Esophagus muscularis mucosa (tissue), 4 donors: ENCODE measurements around the gene HMGN4. TPM values are rescaled to one million over a fixed set of nuclear protein-coding genes. Genes with fewer than 3 reads are reported as not detected.

Experiments used
- DNase-seq: peaks from one replicate; pipeline ENCODE4 v3.0.0-alpha.2; 2017; ENCODE audit errors: extremely low spot score
- H3K27ac ChIP-seq, 4 donors: fragments of 200-600 bp; sonication (generic); replicated peaks in 1 of 4; 1 replicate in 3 of 4; 2 replicates in 1 of 4; pipeline ENCODE4 v1.5.1; 2016 to 2019; ENCODE audit warnings: mild to moderate bottlenecking in 1 of 4
- H3K27me3 ChIP-seq, 4 donors: fragments of 200-600 bp; sonication (generic); one replicate each; pipeline versions ENCODE4 v1.5.1 to v1.6.0; 2016 to 2019
- H3K36me3 ChIP-seq, 4 donors: fragments of 200-600 bp; sonication (generic); one replicate each; pipeline ENCODE4 v1.5.1; 2016 to 2019
- H3K4me1 ChIP-seq, 4 donors: fragments of 200-600 bp; sonication (generic); one replicate each; pipeline ENCODE4 v1.5.1; 2016 to 2019
- H3K4me3 ChIP-seq, 4 donors: fragments of 200-600 bp; sonication (generic); 1 replicate in 2 of 4; 2 replicates in 2 of 4; pipeline ENCODE4 v1.5.1; 2016 to 2019; ENCODE audit warnings: mild to moderate bottlenecking in 4 of 4, moderate library complexity in 1 of 4
- H3K9me3 ChIP-seq, 4 donors: fragments of 200-600 bp; sonication (generic); 1 replicate in 3 of 4; 2 replicates in 1 of 4; pipeline ENCODE4 v1.5.1; 2016 to 2019
- CTCF ChIP-seq, 3 experiments: fragments of 200-600 bp in 2 of 3; fragments of 450-650 bp in 1 of 3; sonication (generic) in 2 of 3; IDR thresholded peaks; one replicate each; pipeline ENCODE4 v1.5.1; 2017 to 2019; ENCODE audit warnings: antibody characterized with exemption in 3 of 3, mild to moderate bottlenecking in 2 of 3, moderate library complexity in 1 of 3
- EP300 ChIP-seq: sonication (generic); formaldehyde crosslinking; IDR thresholded peaks from one replicate; pipeline ENCODE4 v1.6.1; 2017; ENCODE audit warnings: antibody characterized with exemption
- POLR2A ChIP-seq: fragments of 450-650 bp; IDR thresholded peaks from one replicate; pipeline ENCODE4 v1.6.1; 2017; ENCODE audit warnings: antibody characterized with exemption, moderate library complexity, mild to moderate bottlenecking, low read depth
- POLR2AphosphoS5 ChIP-seq, 2 donors: sonication (generic); formaldehyde crosslinking; IDR thresholded peaks; one replicate each; pipeline ENCODE4 v1.6.1; 2017; ENCODE audit warnings: antibody characterized with exemption in 2 of 2
- WGBS: methylation state at CpG from one replicate; pipeline ENCODE4 v1.1.5; 2018; 5-methylcytosine and 5-hydroxymethylcytosine counted together
- intact Hi-C: fragments of 100-400 bp; cut with DNase I; formaldehyde crosslinking; loops from one replicate; pipeline ENCODE4 v1.15.1; 2023
- total RNA-seq, 4 donors: library from RNA; depleted of rRNA; stranded (reverse); fragments of >200 nt; gene quantifications; one replicate each; pipeline versions ENCODE4 v1.1.0 to v1.2.1, GENCODE V29; 2016

Gene HMGN4
- total RNA-seq, 4 donors from 2014 or later: 80.2 to 117 (median 86.5) TPM

- WGBS: 89% methylated on average over 6 of the region's 6 CpGs
- Histone ChIP-seq H3K27me3 (peaks cover 0 to 70% (median 15%) of the 10 kb centered on the region in 4 donors), H3K4me1 (peaks cover 0 to 6% (median 5%) of the 10 kb centered on the region in 4 donors), H3K4me3 (no peak overlapping the region), H3K27ac (no peak overlapping the region), H3K9me3 (peaks cover 0 to 13% (median 6%) of the 10 kb centered on the region in 4 donors), H3K36me3 (no peaks in the 10 kb centered on the region)
- TF ChIP-seq POLR2A: no peak
- TF ChIP-seq CTCF (IDR thresholded peaks at IDR 0.05): no peak
- TF ChIP-seq EP300: no peak
- TF ChIP-seq POLR2AphosphoS5 (IDR thresholded peaks at IDR 0.05): no peak
- DNase-seq: no peak
- intact Hi-C loops: no loop called here
Measured at GRCh38 chr6:26578279-26578678, 40.1 kb downstream of the HMGN4 start.

GRCh38 chr6:26578741-26579140 is 40.6 kb downstream of the HMGN4 start:
- H3K9me3 ChIP-seq: peaks cover 0 to 13% (median 6%) of the 10 kb centered on the region in 4 donors
- 86% methylated on average over 1 of the region's 1 CpG for WGBS

GRCh38 chr6:26581164-26581915 is 43.2 kb downstream of the HMGN4 start:
- intact Hi-C loops: no loop called here
- Histone ChIP-seq H3K27me3 (peaks cover 0 to 80% (median 16%) of the 10 kb centered on the region in 4 donors), H3K4me3 (no peak overlapping the region), H3K9me3 (peaks cover 0 to 13% (median 6%) of the 10 kb centered on the region in 4 donors), H3K36me3 (no peaks in the 10 kb centered on the region), H3K4me1 (peaks cover 0 to 6% (median 5%) of the 10 kb centered on the region in 4 donors), H3K27ac (no peak overlapping the region)
- DNase-seq: no peak
- TF ChIP-seq EP300 (no peak), CTCF (IDR thresholded peaks at IDR 0.05) (no peak), POLR2A (no peak), POLR2AphosphoS5 (IDR thresholded peaks at IDR 0.05) (no peak)
- 64% methylated on average over 4 of the region's 4 CpGs for WGBS

More at GRCh38 chr6:26578741-26579140, 40.6 kb downstream of the HMGN4 start:
- no peak for TF ChIP-seq EP300
- no peak for TF ChIP-seq POLR2AphosphoS5 (IDR thresholded peaks at IDR 0.05)
- no peak for TF ChIP-seq CTCF (IDR thresholded peaks at IDR 0.05)
- no peak for TF ChIP-seq POLR2A
- Histone ChIP-seq H3K27me3 (peaks cover 0 to 75% (median 16%) of the 10 kb centered on the region in 4 donors), H3K27ac (no peak overlapping the region), H3K36me3 (no peaks in the 10 kb centered on the region), H3K4me3 (no peak overlapping the region), H3K4me1 (peaks cover 0 to 6% (median 5%) of the 10 kb centered on the region in 4 donors)
- DNase-seq: no peak
- intact Hi-C loops: no loop called here

GRCh38 chr6:26588965-26589364 is 50.8 kb downstream of the HMGN4 start:
- Histone ChIP-seq H3K36me3 (no peaks in the 10 kb centered on the region), H3K27me3 (peaks cover 0 to 76% (median 24%) of the 10 kb centered on the region in 4 donors), H3K4me3 (no peak overlapping the region), H3K27ac (no peak overlapping the region), H3K9me3 (no peaks in the 10 kb centered on the region), H3K4me1 (no peaks in the 10 kb centered on the region)
- no peak for DNase-seq
- WGBS: 91% methylated on average over 21 of the region's 21 CpGs
- TF ChIP-seq CTCF (IDR thresholded peaks at IDR 0.05) (no peak), EP300 (no peak), POLR2AphosphoS5 (IDR thresholded peaks at IDR 0.05) (no peak), POLR2A (no peak)
- intact Hi-C loops: loop anchor here (5.0 kb wide), 1 partner anchor 252 kb away; no protein-coding TSS in a partner anchor
